ENCODE data around the gene FHIT.
A peak's percentile ranks its signal among the peaks of the same experiment; 100 is the strongest.
"Not testable (repeated sequence)": the region's sequence is repeated elsewhere in the genome, so short reads cannot be mapped to it uniquely, and the experiment has no call there.

Gene FHIT

GRCh38 chr3:61224823-61225222, 26.4 kb downstream of the FHIT start:
- DNase-seq = no peak

- no peak for DNase-seq
These were observed 27.8 kb downstream of the FHIT start for GRCh38 chr3:61223451-61223850.

- no peak for DNase-seq
These were observed 28.8 kb downstream of the FHIT start for GRCh38 chr3:61222467-61222866.

GRCh38 chr3:61221759-61222362, 29.4 kb downstream of the FHIT start:
- DNase-seq = no peak

GRCh38 chr3:61218504-61218903, 32.7 kb downstream of the FHIT start:
- no peak for DNase-seq

- not testable (repeated sequence) for DNase-seq
These were observed 35.1 kb downstream of the FHIT start for GRCh38 chr3:61216171-61216570.

- DNase-seq = no peak
These were observed 49.2 kb downstream of the FHIT start for GRCh38 chr3:61202086-61202485.

GRCh38 chr3:61201071-61201470, 50.2 kb downstream of the FHIT start:
- DNase-seq = no peak

- no peak for DNase-seq
These were observed 51.0 kb downstream of the FHIT start for GRCh38 chr3:61200270-61200669.

GRCh38 chr3:61199843-61200242, 51.4 kb downstream of the FHIT start:
- no peak for DNase-seq

GRCh38 chr3:61194892-61195538, 56.2 kb downstream of the FHIT start:
- no peak for DNase-seq

- DNase-seq = no peak
These were observed 59.0 kb downstream of the FHIT start for GRCh38 chr3:61192222-61192621.

- not testable (repeated sequence) for DNase-seq
These were observed 61.0 kb downstream of the FHIT start for GRCh38 chr3:61190205-61190604.

- DNase-seq = no peak
These were observed 65.2 kb downstream of the FHIT start for GRCh38 chr3:61186030-61186429.

GRCh38 chr3:61184956-61185355, 66.3 kb downstream of the FHIT start:
- no peak for DNase-seq

GRCh38 chr3:61182662-61183061, 68.6 kb downstream of the FHIT start:
- DNase-seq = no peak

GRCh38 chr3:61181874-61182273, 69.4 kb downstream of the FHIT start:
- no peak for DNase-seq

- DNase-seq = no peak
These were observed 71.0 kb downstream of the FHIT start for GRCh38 chr3:61180206-61180605.

- no peak for DNase-seq
These were observed 73.1 kb downstream of the FHIT start for GRCh38 chr3:61178167-61178566.

- DNase-seq = no peak
These were observed 73.8 kb downstream of the FHIT start for GRCh38 chr3:61177450-61177849.

GRCh38 chr3:61173676-61174075, 77.6 kb downstream of the FHIT start:
- peak; percentile 77 for DNase-seq

- peak; percentile 16 for DNase-seq
These were observed 78.6 kb downstream of the FHIT start for GRCh38 chr3:61172684-61173083.

GRCh38 chr3:61172203-61172602, 79.0 kb downstream of the FHIT start:
- DNase-seq = no peak

- DNase-seq = no peak
These were observed 81.5 kb downstream of the FHIT start for GRCh38 chr3:61169621-61170251.

- no peak for DNase-seq
These were observed 83.0 kb downstream of the FHIT start for GRCh38 chr3:61168286-61168685.

All from hematopoietic multipotent progenitor cell treated with erythropoietin and hydrocortisone succinate and interleukin-3 and kit ligand, for 8 days (in vitro differentiated cells).